BLaER1 (cell line): ENCODE results near the gene DBET.
"Not testable (repeated sequence)": the region's sequence is repeated elsewhere in the genome, so short reads cannot be mapped to it uniquely, and the experiment has no call there.

Experiments
- H3K27ac ChIP-seq: shearing (Covaris generic); formaldehyde crosslinking; 2 replicates; pipeline ENCODE4 v1.8.1; 2022
- H3K27me3 ChIP-seq: shearing (Covaris generic); formaldehyde crosslinking; 2 replicates; pipeline ENCODE4 v1.8.1; 2022
- H3K36me3 ChIP-seq: shearing (Covaris generic); formaldehyde crosslinking; 2 replicates; pipeline ENCODE4 v1.8.1; 2022
- H3K4me1 ChIP-seq: shearing (Covaris generic); formaldehyde crosslinking; 2 replicates; pipeline ENCODE4 v1.8.1; 2022
- H3K4me2 ChIP-seq: shearing (Covaris generic); formaldehyde crosslinking; 2 replicates; pipeline ENCODE4 v1.8.1; 2022
- H3K4me3 ChIP-seq: shearing (Covaris generic); formaldehyde crosslinking; 2 replicates; pipeline ENCODE4 v1.8.1; 2022
- H3K9ac ChIP-seq: shearing (Covaris generic); formaldehyde crosslinking; 2 replicates; pipeline ENCODE4 v1.8.1; 2022
- H3K9me3 ChIP-seq: shearing (Covaris generic); formaldehyde crosslinking; 2 replicates; pipeline ENCODE4 v1.8.1; 2022
- H4K20me1 ChIP-seq: shearing (Covaris generic); formaldehyde crosslinking; 2 replicates; pipeline ENCODE4 v1.8.1; 2022
- Cebpa-rat ChIP-seq: shearing (Covaris generic); IDR thresholded peaks from 2 replicates; pipeline ENCODE4 v1.8.1; 2022

Gene DBET

DNA sequence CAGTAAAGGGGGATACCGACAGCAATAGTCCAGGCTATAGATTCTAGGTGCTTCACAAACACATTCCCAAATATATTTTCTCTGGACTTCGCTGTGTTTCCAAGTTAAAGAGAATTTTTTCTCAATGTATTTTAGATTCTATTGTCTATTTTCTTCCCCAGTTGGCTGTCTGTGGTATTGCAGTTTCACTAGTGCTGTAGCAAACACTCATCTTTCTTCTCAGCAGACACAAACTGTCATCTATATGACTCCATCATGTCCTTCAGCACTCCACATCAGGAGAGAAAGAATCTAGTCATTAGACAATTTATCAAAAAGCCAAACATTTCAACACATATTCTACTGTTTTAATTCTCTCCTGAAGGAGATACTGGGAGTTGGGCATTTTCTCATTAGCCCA is at the start of gene DBET:
Gene DBET, plus strand, starts transcription at position 161 of the 400 bp plus-strand sequence.
- H4K20me1 ChIP-seq, H3K9ac ChIP-seq, H3K4me1 ChIP-seq, H3K4me2 ChIP-seq, H3K27ac ChIP-seq, H3K36me3 ChIP-seq, H3K4me3 ChIP-seq, H3K27me3 ChIP-seq, H3K9me3 ChIP-seq: not testable (repeated sequence)

GRCh38 chr4:190014771-190015537 is 49.3 kb upstream of the DBET start:
- Histone ChIP-seq H3K9me3 (peaks cover 55% of the 10 kb centered on the region), H3K36me3 (no peaks in the 10 kb centered on the region), H3K9ac (no peak overlapping the region), H3K4me2 (no peak overlapping the region), H3K27me3 (no peaks in the 10 kb centered on the region), H3K4me3 (no peak overlapping the region), H3K27ac (no peak overlapping the region), H4K20me1 (no peaks in the 10 kb centered on the region), H3K4me1 (no peaks in the 10 kb centered on the region)
- no peak for TF ChIP-seq Cebpa-rat

GRCh38 chr4:190015538-190016368 is 48.5 kb upstream of the DBET start:
- no peak for TF ChIP-seq Cebpa-rat
- H4K20me1 ChIP-seq, result no peaks in the 10 kb centered on the region
- no peaks in the 10 kb centered on the region for H3K4me1 ChIP-seq
- H3K27ac ChIP-seq, result no peak overlapping the region
- no peak overlapping the region for H3K4me2 ChIP-seq
- no peaks in the 10 kb centered on the region for H3K36me3 ChIP-seq
- no peaks in the 10 kb centered on the region for H3K27me3 ChIP-seq
- H3K9me3 ChIP-seq, result peaks cover 63% of the 10 kb centered on the region
- no peak overlapping the region for H3K4me3 ChIP-seq
- no peak overlapping the region for H3K9ac ChIP-seq

- Histone ChIP-seq H3K36me3 (no peaks in the 10 kb centered on the region), H3K9ac (no peak overlapping the region), H3K9me3 (peaks cover 70% of the 10 kb centered on the region), H3K27ac (no peak overlapping the region), H3K4me1 (no peaks in the 10 kb centered on the region), H3K4me3 (no peak overlapping the region), H3K27me3 (no peaks in the 10 kb centered on the region), H4K20me1 (no peaks in the 10 kb centered on the region), H3K4me2 (no peak overlapping the region)
- no peak for TF ChIP-seq Cebpa-rat
These were observed 47.7 kb upstream of the DBET start for GRCh38 chr4:190016369-190017289.

- Histone ChIP-seq H3K9me3 (peaks cover 73% of the 10 kb centered on the region), H3K36me3 (no peaks in the 10 kb centered on the region), H3K27ac (no peak overlapping the region), H3K9ac (no peak overlapping the region), H3K4me2 (no peak overlapping the region), H3K4me1 (no peaks in the 10 kb centered on the region), H3K27me3 (no peaks in the 10 kb centered on the region), H4K20me1 (no peaks in the 10 kb centered on the region), H3K4me3 (no peak overlapping the region)
- TF ChIP-seq Cebpa-rat, result no peak
These were observed 46.7 kb upstream of the DBET start for GRCh38 chr4:190017357-190018200.

DNA sequence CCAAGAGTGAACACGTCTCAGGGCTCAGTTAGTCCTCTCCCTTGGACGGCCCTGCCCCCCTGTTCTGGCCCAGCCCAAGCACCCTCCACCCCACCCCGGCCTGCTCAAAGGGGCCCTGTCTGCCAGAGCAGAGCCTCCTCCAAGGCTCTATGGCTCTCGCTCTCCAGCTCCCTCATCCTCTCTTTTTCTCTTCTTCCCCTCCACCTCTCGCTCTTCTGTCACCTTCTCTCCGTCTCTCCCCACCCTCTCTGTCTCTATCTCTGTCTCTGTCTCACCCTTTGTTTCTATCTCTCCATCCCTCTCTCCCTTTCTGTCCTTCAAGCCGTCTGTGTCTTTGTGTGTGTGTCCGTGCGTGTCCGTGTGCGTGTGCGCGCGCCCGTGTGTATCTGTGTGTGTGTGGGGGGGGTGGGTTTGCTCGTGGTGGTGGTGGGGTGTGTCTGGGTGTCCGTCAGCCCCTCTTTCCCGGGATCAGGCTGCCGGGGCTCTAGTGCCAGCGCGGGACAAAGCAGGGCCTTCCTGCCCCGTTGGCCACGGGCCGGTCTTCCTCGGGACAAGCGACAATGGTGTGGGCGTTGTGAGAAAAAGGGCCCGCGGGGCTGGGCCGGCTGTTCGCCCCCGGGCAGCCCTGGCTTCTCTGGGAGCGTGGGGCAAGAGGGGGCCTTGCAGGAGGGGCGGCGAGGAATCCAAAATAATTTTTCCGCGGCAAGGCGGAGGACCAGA is 45.9 kb upstream of the DBET start:
- Histone ChIP-seq H3K4me1 (no peaks in the 10 kb centered on the region), H3K4me2 (no peak overlapping the region), H3K4me3 (no peak overlapping the region), H3K27ac (no peak overlapping the region), H3K36me3 (no peaks in the 10 kb centered on the region), H4K20me1 (no peaks in the 10 kb centered on the region), H3K27me3 (no peaks in the 10 kb centered on the region), H3K9me3 (peaks cover 75% of the 10 kb centered on the region), H3K9ac (no peak overlapping the region)
- TF ChIP-seq Cebpa-rat, result no peak

- Histone ChIP-seq H3K36me3 (no peaks in the 10 kb centered on the region), H3K4me1 (no peaks in the 10 kb centered on the region), H4K20me1 (no peaks in the 10 kb centered on the region), H3K9me3 (peaks cover 75% of the 10 kb centered on the region), H3K27ac (no peak overlapping the region), H3K4me3 (no peak overlapping the region), H3K27me3 (no peaks in the 10 kb centered on the region), H3K9ac (no peak overlapping the region), H3K4me2 (no peak overlapping the region)
- TF ChIP-seq Cebpa-rat, result no peak
These were observed 45.1 kb upstream of the DBET start for GRCh38 chr4:190019023-190019858.

DNA sequence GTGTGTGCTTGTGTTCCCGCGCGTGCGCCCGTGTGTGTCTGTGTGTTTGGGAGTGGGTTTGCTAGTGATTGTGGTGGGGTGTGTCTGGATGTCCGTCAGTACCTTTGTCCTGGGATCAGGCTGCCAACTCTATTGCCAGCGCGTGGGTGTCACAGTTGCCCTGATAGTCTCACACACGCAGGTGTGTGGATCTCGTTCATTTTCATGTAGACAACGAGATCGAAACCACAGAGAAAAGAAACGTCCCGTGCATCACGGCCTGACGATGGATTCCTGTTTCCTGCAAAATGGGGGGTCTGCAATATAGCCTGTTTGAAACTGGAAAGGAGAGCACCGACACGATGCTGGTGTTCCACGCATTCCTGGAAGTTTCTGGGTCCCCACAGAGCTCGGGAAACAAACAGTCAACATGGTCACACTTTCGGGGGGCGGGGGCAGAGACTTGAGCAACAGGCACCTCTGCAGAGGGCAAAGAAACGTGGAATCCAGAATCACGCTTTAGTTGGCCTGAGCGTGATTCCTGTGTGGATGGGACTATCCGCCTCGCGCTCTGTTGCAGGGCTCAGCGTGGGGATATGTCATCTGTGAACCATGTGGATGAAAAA is 44.3 kb upstream of the DBET start:
- H3K9ac ChIP-seq, H3K36me3 ChIP-seq, H3K4me1 ChIP-seq, H3K27ac ChIP-seq, H3K4me2 ChIP-seq, H3K4me3 ChIP-seq, H4K20me1 ChIP-seq, H3K27me3 ChIP-seq: not testable (repeated sequence)
- H3K9me3 ChIP-seq, result peaks cover 70% of the 10 kb centered on the region
